ENCODE measurements around the gene FIGLA. TPM values are rescaled to one million over a fixed set of nuclear protein-coding genes. Genes with fewer than 3 reads are reported as not detected.

The FIGLA gene
- polyA plus RNA-seq, 3 donors, result not detected

DNA sequence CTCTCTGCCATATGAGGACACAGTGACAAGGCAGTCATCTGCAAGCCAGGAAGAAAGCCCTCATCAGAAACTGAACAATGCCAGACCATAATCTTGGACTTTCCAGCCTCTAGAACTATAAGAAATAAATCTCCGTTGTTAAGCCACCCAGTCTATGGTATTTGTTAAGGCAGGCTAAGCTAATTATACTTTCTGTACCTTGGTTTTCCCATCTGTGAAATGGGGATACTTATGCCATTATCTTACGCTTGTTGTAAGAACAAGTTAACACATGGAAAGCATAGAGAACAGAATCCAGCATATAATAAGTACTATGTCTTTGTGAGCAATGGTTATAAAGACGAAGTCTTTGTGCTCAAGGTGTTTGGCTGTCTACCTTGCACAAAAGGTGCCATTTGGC, 14.2 kb downstream of the FIGLA start:
- no peak for DNase-seq

GRCh38 chr2:70775141-70775540, 15.3 kb downstream of the FIGLA start:
- DNase-seq, result no peak

- no peak for DNase-seq
Observed at GRCh38 chr2:70772486-70773155, 17.8 kb downstream of the FIGLA start.

GRCh38 chr2:70771446-70771845, 19.0 kb downstream of the FIGLA start:
- DNase-seq, result no peak

- DNase-seq, result no peak
Observed at GRCh38 chr2:70769450-70769849, 21.0 kb downstream of the FIGLA start.

- no peak for DNase-seq
Observed at GRCh38 chr2:70768590-70769085, 21.8 kb downstream of the FIGLA start.

- DNase-seq, result peak; percentile 60
Observed at GRCh38 chr2:70767699-70768589, 22.5 kb downstream of the FIGLA start, which contains the start of gene ADD2. Gene ADD2, minus strand, starts transcription at chr2:70768200. Its CDS starts 61,792 bp downstream, at chr2:70706408.

DNA sequence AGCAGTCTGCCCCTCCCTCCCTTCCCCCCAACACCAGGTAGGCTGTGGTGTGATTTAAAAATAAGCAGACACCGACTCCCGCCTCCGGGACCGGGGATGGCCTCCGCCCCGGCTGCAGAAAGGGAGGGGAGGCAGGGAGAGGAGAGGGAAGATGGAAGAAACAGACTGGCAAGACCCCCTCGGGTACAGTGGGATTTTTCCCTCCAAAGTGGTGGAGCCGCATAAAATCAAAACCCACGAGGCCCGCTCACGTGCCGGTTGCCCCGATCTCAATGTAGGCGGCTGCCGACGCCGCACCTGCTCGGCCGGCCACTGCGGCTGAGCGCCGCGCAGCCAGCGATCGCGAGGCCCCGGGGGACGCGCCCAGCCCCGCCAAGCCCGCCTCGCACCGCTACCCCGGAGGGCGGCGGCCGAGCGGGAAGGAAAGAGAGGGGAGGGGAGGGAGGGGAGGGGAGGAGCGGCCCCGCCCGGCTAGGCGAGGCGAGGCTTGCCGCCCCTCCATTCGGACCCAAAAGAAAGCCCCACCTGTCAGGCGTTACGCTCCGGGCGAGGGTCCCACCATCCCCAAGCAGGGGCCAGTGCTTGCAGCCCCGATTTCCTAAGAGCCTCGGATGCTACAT, 23.3 kb downstream of the FIGLA start:
- DNase-seq, result peak; percentile 47

DNA sequence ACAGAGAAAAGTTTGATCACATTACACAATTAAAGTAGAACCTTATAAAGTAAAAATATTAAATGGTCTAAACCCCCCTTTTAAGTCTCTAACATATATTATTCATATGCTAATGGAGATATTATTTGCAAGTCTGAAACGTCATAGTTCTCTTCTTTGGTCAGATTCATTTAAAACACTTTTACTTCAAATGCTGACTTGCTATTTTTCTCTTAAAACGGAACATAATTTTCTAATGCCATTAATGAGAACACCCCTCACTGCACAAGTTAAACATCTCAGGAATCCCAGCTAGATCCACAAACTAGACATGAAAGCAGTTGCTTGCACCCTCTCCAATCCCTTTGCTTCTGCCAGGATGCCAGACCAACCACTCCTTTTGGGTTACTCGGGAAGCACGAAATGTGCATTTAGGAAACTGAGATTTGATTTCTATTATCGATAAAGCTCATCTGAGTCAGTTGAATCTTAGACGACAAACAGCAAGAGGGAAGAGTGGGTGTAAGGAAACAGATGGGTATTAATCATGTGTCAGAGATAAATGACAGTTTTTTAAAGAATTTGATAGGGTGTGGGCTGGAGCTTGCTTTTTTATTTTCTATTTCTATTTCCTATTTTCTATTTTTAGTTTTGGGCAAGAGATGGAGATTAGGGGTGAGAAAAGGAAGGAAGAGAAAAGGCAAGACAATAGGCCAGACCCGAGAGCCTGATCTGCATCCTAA, 23.9 kb downstream of the FIGLA start:
- no peak for DNase-seq

DNA sequence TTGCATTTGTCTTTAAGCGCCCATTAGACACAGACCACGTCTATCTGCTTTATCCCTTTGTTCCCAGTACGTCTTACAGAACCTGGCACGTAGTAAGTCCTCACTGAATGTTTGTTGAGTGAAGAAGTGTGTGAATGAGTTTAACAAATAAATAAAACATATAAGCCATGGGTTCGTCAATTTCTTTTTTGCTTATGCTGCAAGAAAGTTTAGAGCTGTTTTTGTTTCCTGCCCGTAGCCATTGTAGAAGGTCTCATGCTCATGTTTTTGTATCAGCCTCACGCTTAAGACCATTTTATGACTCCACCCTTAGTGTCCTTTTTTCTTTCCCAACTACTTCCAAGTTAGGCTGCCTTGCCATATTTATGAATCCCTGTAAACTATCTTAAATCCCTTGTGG, 24.9 kb downstream of the FIGLA start:
- no peak for DNase-seq

GRCh38 chr2:70759446-70759845, 31.0 kb downstream of the FIGLA start:
- DNase-seq, result no peak

DNA sequence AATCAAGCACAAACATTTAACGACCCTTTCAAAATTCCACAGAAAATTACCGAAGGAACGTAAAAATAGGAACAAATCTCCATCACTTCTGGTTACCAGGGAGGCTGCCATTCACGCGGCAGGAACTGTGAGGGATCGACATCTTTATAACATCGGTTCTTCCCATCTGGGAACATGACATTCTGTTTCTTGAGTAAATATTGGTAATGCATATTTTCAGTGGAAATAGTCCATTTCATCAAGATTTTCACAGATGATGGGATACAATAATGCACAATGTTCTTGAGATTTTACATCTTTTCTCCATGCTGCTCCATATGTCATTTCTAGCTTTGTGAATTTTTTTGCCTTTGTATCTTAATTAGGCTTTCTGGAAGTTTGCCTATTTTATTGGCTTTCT, 32.5 kb downstream of the FIGLA start:
- no peak for DNase-seq

DNA sequence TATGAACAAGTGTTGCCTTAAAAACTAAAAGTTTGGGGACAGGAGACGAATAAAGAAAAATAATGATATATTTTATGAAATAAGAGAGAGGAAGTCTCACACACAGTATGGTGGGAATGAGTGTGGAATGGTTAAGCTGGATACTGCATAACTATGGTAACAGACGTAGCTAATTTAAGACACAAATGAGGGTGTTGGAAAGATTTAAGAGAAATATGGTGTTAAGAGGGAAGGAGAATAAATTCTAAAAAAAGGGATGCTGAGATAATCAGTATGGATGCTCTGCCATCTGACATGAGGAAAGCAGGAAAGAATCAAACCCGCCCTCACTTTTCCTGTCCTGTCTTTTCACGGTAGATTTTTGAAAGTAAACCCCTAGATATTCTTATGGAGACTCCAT, 33.1 kb downstream of the FIGLA start:
- no peak for DNase-seq

DNA sequence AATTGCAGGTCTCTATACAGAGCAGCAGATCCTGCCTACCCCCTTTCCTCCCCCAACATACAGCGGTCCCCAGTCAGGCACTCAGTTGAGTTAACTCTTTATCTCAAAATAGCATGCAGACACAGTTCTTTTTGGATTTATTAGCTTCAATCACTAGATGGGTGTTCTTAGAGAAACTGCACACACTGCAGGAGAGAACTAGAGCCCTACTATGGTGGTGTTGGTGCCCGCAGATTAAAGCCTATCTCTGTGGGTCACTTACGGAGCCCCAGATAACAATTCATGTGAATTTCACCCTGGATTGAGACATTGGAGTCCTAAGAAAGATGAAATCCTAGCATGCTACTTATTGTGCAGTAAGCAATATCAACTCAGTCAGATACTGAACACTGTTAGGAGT, 34.3 kb downstream of the FIGLA start:
- no peak for DNase-seq

GRCh38 chr2:70753902-70754301, 36.5 kb downstream of the FIGLA start:
- DNase-seq, result peak; percentile 36

- DNase-seq, result no peak
Observed at GRCh38 chr2:70753031-70753430, 37.4 kb downstream of the FIGLA start.

GRCh38 chr2:70752396-70752795, 38.0 kb downstream of the FIGLA start:
- DNase-seq, result no peak

GRCh38 chr2:70751881-70752280, 38.6 kb downstream of the FIGLA start:
- DNase-seq, result no peak

GRCh38 chr2:70750320-70750719, 40.1 kb downstream of the FIGLA start:
- no peak for DNase-seq

GRCh38 chr2:70748002-70748784, 42.2 kb downstream of the FIGLA start:
- no peak for DNase-seq

DNA sequence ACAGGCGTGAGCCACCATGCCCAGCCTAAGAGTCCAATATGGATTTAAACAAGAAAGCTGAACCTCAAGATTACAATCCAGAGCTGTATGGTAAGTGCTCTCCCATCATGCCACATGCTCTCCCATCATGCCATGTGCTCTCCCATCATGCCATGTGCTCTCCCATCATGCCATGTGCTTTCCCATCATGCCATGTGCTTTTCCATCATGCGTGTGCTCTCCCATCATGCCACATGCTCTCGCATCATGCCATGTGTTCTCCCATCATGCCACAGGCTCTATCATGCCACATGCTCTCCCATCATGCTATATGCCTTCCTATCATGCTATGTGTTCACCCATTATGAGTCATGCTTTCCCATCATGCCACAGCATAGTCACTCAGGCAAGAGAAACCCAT, 43.2 kb downstream of the FIGLA start:
- DNase-seq, result no peak
